ENCODE results near the gene PRODH. TPM values are rescaled to one million over a fixed set of nuclear protein-coding genes. Genes with fewer than 3 reads are reported as not detected.
A peak's percentile ranks its signal among the peaks of the same experiment; 100 is the strongest.

The PRODH gene
- total RNA-seq, 4 donors from 2014 or later, result 32.9 to 84.2 (median 65.0) TPM

- WGBS, result 70% methylated on average over 1 of the region's 1 CpG
- TF ChIP-seq, protein P1, sequence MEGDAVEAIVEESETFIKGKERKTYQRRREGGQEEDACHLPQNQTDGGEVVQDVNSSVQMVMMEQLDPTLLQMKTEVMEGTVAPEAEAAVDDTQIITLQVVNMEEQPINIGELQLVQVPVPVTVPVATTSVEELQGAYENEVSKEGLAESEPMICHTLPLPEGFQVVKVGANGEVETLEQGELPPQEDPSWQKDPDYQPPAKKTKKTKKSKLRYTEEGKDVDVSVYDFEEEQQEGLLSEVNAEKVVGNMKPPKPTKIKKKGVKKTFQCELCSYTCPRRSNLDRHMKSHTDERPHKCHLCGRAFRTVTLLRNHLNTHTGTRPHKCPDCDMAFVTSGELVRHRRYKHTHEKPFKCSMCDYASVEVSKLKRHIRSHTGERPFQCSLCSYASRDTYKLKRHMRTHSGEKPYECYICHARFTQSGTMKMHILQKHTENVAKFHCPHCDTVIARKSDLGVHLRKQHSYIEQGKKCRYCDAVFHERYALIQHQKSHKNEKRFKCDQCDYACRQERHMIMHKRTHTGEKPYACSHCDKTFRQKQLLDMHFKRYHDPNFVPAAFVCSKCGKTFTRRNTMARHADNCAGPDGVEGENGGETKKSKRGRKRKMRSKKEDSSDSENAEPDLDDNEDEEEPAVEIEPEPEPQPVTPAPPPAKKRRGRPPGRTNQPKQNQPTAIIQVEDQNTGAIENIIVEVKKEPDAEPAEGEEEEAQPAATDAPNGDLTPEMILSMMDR (IDR thresholded peaks at IDR 0.05), result no peak
- no peak for TF ChIP-seq EP300 (IDR thresholded peaks at IDR 0.05)
- TF ChIP-seq POLR2A (IDR thresholded peaks at IDR 0.05), result no peak
- no peak for TF ChIP-seq POLR2AphosphoS5 (IDR thresholded peaks at IDR 0.05)
Measured at GRCh38 chr22:18979957-18980356, 43.9 kb upstream of the PRODH start.

GRCh38 chr22:18978506-18978905 lies 42.4 kb upstream of the PRODH start:
- Histone ChIP-seq H3K27me3 (peaks cover 3% of the 10 kb centered on the region), H3K36me3 (no peaks in the 10 kb centered on the region), H3K9me3 (no peaks in the 10 kb centered on the region), H3K4me1 (no peaks in the 10 kb centered on the region), H3K4me3 (no peak overlapping the region), H3K27ac (no peak overlapping the region)
- TF ChIP-seq, protein P1 (IDR thresholded peaks at IDR 0.05), result no peak
- TF ChIP-seq POLR2A (IDR thresholded peaks at IDR 0.05) (no peak), EP300 (IDR thresholded peaks at IDR 0.05) (no peak), POLR2AphosphoS5 (IDR thresholded peaks at IDR 0.05) (no peak)
- 91% methylated on average over 7 of the region's 9 CpGs for WGBS
- DNase-seq (ENCODE audit: low spot score in 2 of 2), result peak in 1 of 2 donors; percentile 28

More at GRCh38 chr22:18979957-18980356, 43.9 kb upstream of the PRODH start:
- Histone ChIP-seq H3K36me3 (no peaks in the 10 kb centered on the region), H3K4me3 (no peak overlapping the region), H3K4me1 (no peaks in the 10 kb centered on the region), H3K9me3 (no peaks in the 10 kb centered on the region), H3K27me3 (peaks cover 3% of the 10 kb centered on the region), H3K27ac (no peak overlapping the region)
- DNase-seq (ENCODE audit: low spot score in 2 of 2), result no peak

DNA sequence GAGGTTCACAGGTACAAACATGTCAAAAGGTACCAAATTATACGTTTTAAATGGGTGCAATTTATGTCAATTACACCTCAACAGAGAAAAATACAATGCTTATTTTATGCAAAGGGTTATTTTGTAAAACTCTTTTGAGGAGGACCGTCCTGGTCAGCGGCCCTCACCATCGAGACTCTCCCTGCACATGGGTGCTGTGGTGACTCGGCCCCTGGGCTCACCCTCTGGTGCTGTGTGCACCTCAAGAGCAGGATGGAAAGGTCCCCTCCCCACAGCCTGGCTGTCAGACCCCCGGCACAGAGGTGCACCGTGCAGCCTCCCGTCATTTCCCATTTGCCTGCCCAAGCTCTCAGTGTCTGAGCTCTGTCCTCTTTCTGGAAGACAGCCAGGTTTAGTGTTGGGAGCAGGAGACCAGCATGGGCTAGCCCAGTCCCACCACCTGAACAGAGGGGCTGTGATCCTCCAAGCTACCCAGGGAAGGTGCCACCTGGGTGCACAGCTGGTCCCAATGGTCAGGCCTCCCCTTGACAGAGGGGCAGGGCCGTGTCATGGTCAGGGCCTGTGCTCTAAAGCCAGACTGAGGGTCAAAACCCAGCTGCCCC lies 41.8 kb upstream of the PRODH start:
- Histone ChIP-seq H3K4me3 (no peak overlapping the region), H3K9me3 (no peaks in the 10 kb centered on the region), H3K36me3 (no peaks in the 10 kb centered on the region), H3K27ac (no peak overlapping the region), H3K4me1 (no peaks in the 10 kb centered on the region), H3K27me3 (no peaks in the 10 kb centered on the region)
- no peak for TF ChIP-seq EP300 (IDR thresholded peaks at IDR 0.05)
- TF ChIP-seq POLR2AphosphoS5 (IDR thresholded peaks at IDR 0.05), result no peak
- TF ChIP-seq POLR2A (IDR thresholded peaks at IDR 0.05), result no peak
- TF ChIP-seq, protein P1 (IDR thresholded peaks at IDR 0.05), result no peak
- no peak for DNase-seq (ENCODE audit: low spot score in 2 of 2)
- 89% methylated on average over 5 of the region's 9 CpGs for WGBS

DNA sequence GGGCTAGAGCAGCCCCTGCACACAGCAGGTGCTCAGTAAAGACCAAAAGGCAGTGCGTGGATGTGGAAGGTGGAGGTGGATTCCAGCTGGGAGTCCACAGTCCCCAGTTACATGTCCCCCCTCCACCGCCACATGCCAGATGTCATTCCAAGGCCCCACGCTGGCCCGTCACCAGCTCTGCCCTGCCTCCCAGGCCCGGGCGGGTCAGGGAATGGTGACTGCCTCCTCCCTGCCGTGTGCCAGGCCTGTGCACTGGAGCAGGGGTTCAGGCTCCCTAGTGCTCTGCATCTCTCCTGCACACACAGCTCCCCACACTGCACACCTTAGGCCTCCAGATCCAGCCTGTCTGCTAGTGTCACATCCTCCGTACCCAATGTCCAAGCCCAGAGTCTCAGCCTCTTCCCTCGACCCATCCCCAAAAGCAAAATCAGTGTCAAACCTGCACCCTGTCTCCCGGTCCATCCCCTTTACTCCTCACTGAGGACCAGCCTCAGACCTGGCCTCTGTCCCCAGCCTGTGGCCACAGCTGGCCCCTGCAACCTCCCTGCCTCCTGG lies 40.2 kb upstream of the PRODH start:
- no peak overlapping the region for H3K4me3 ChIP-seq
- TF ChIP-seq, protein P1 (IDR thresholded peaks at IDR 0.05), result no peak
- TF ChIP-seq EP300 (IDR thresholded peaks at IDR 0.05), result no peak
- H3K9me3 ChIP-seq, result no peaks in the 10 kb centered on the region
- DNase-seq (ENCODE audit: low spot score in 2 of 2), result no peak
- H3K27ac ChIP-seq, result no peak overlapping the region
- no peaks in the 10 kb centered on the region for H3K36me3 ChIP-seq
- H3K4me1 ChIP-seq, result peaks cover 2% of the 10 kb centered on the region
- WGBS, result 86% methylated on average over 4 of the region's 10 CpGs
- H3K27me3 ChIP-seq, result no peaks in the 10 kb centered on the region

GRCh38 chr22:18975434-18976196 lies 39.5 kb upstream of the PRODH start:
- WGBS, result 88% methylated on average over 12 of the region's 16 CpGs

More at GRCh38 chr22:18975434-18976196, 39.5 kb upstream of the PRODH start:
- Histone ChIP-seq H3K27me3 (no peaks in the 10 kb centered on the region), H3K27ac (no peak overlapping the region), H3K4me1 (peaks cover 8% of the 10 kb centered on the region), H3K36me3 (no peaks in the 10 kb centered on the region), H3K4me3 (no peak overlapping the region), H3K9me3 (no peaks in the 10 kb centered on the region)
- TF ChIP-seq POLR2A (IDR thresholded peaks at IDR 0.05) (no peak), EP300 (IDR thresholded peaks at IDR 0.05) (no peak), POLR2AphosphoS5 (IDR thresholded peaks at IDR 0.05) (no peak)
- TF ChIP-seq, protein P1 (IDR thresholded peaks at IDR 0.05), result no peak
- no peak for DNase-seq (ENCODE audit: low spot score in 2 of 2)

Measured in suprapubic skin (tissue), 4 donors.